Skeletal muscle tissue (tissue), 4 donors: ENCODE measurements around the gene RDH13. TPM values are rescaled to one million over a fixed set of nuclear protein-coding genes. Genes with fewer than 3 reads are reported as not detected.

Source experiments
- H3K27ac ChIP-seq: one replicate; pipeline ENCODE4 v1.7.0; 2013; ENCODE audit warnings: mild to moderate bottlenecking, low read depth, low read length, inconsistent platforms
- H3K27me3 ChIP-seq, 3 donors: one replicate each; pipeline ENCODE4 v1.7.0; 2013; ENCODE audit warnings: low read length in 3 of 3; ENCODE audit not compliant: control insufficient read depth in 3 of 3, insufficient read depth in 3 of 3
- H3K36me3 ChIP-seq, 3 donors: one replicate each; pipeline ENCODE4 v1.7.0; 2013; ENCODE audit warnings: low read length in 3 of 3; ENCODE audit not compliant: control insufficient read depth in 3 of 3, insufficient read depth in 3 of 3
- H3K4me1 ChIP-seq, 3 donors: one replicate each; pipeline ENCODE4 v1.7.0; 2013; ENCODE audit warnings: low read length in 3 of 3, mild to moderate bottlenecking in 3 of 3; ENCODE audit not compliant: control insufficient read depth in 3 of 3, insufficient read depth in 3 of 3
- H3K4me3 ChIP-seq, 3 donors: one replicate each; pipeline ENCODE4 v1.7.0; 2013; ENCODE audit warnings: low read length in 3 of 3
- H3K9ac ChIP-seq, 3 donors: one replicate each; pipeline ENCODE4 v1.7.0; 2013; ENCODE audit warnings: low read length in 3 of 3, mild to moderate bottlenecking in 3 of 3, moderate library complexity in 2 of 3, low read depth in 1 of 3
- H3K9me3 ChIP-seq, 3 donors: one replicate each; pipeline ENCODE4 v1.7.0; 2013; ENCODE audit warnings: low read length in 3 of 3; ENCODE audit not compliant: control insufficient read depth in 3 of 3
- total RNA-seq: library from RNA; depleted of rRNA; stranded (reverse); fragments of >200 nt; gene quantifications from one replicate; pipeline ENCODE4 v1.2.3, GENCODE V29; 2014
- donor health status: Osteomylitis.

Gene RDH13
- total RNA-seq, 1 donor from 2014 or later, result 12.5 TPM

DNA sequence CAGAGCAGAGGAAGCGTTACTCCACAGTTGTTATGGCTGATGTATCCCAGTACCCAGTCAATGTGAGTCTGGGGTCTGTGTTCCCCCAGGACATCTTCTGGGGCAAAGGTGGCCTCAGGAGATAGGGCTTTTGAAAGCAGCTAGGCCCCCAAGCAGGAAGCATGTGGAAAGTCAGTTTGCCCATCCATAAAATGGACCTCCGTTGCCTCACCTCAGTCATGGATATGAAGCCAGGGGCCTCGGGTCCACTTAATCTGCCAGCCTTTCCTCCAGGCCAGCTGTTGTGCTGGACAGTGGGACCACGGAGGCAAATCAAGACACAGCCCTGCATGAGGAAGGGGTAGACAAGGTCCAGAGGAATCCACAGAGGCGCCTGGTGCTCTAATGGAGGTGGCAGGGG, 16.0 kb upstream of the RDH13 start:
- H3K9me3 ChIP-seq, result no peaks in the 10 kb centered on the region
- no peak overlapping the region for H3K4me3 ChIP-seq
- no peaks in the 10 kb centered on the region for H3K36me3 ChIP-seq
- peaks cover 10 to 16% (median 15%) of the 10 kb centered on the region in 3 donors for H3K4me1 ChIP-seq
- no peak overlapping the region for H3K9ac ChIP-seq
- H3K27ac ChIP-seq, result no peak overlapping the region
- H3K27me3 ChIP-seq, result peaks cover 60 to 70% (median 60%) of the 10 kb centered on the region in 3 donors

DNA sequence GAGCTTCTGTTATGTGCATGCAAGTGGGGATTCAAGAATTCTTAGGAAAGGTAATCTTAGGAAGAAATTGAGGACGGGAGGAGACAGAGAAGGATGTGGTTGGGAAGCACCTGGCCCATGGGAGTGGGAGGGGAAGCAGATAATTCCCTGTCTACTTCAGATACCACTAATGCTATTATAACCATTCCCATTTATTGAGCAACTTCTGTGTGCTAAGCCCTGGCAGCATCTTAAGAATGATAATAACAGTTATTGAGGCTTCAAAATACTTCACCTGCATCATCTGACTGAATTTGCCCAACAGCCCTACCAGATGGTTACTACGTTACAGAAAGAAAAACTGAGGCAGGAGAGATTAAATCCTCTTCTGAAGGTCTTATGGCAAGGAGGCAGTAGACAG, 14.2 kb upstream of the RDH13 start:
- no peaks in the 10 kb centered on the region for H3K36me3 ChIP-seq
- peaks cover 10 to 16% (median 11%) of the 10 kb centered on the region in 3 donors for H3K4me1 ChIP-seq
- peaks cover 46 to 64% (median 51%) of the 10 kb centered on the region in 3 donors for H3K27me3 ChIP-seq
- no peak overlapping the region for H3K9ac ChIP-seq
- H3K4me3 ChIP-seq, result no peak overlapping the region
- H3K9me3 ChIP-seq, result peaks cover 0 to 5% (median 0%) of the 10 kb centered on the region in 3 donors
- H3K27ac ChIP-seq, result no peak overlapping the region

GRCh38 chr19:55076321-55076720, 13.4 kb upstream of the RDH13 start:
- no peak overlapping the region for H3K9ac ChIP-seq
- no peaks in the 10 kb centered on the region for H3K36me3 ChIP-seq
- peaks cover 0 to 5% (median 0%) of the 10 kb centered on the region in 3 donors for H3K9me3 ChIP-seq
- H3K27ac ChIP-seq, result no peak overlapping the region
- peaks cover 45 to 64% (median 48%) of the 10 kb centered on the region in 3 donors for H3K27me3 ChIP-seq
- H3K4me3 ChIP-seq, result no peak overlapping the region
- H3K4me1 ChIP-seq, result peaks cover 10 to 13% (median 11%) of the 10 kb centered on the region in 3 donors

- Histone ChIP-seq H3K9ac (no peak within 1 kb of the TSS), H3K36me3 (no peaks in the 10 kb centered on the region), H3K27me3 (peaks cover 45 to 63% (median 46%) of the 10 kb centered on the region in 3 donors), H3K4me3 (no peak within 1 kb of the TSS), H3K4me1 (peaks cover 2 to 4% (median 3%) of the 10 kb centered on the region in 3 donors), H3K27ac (no peak within 1 kb of the TSS), H3K9me3 (peaks cover 0 to 5% (median 0%) of the 10 kb centered on the region in 3 donors)
Observed at GRCh38 chr19:55075371-55075998, 12.5 kb upstream of the RDH13 start, which contains the start of gene EPS8L1. EPS8L1 (plus strand) TSS chr19:55075869; CDS start chr19:55076445, 576 bp downstream.

DNA sequence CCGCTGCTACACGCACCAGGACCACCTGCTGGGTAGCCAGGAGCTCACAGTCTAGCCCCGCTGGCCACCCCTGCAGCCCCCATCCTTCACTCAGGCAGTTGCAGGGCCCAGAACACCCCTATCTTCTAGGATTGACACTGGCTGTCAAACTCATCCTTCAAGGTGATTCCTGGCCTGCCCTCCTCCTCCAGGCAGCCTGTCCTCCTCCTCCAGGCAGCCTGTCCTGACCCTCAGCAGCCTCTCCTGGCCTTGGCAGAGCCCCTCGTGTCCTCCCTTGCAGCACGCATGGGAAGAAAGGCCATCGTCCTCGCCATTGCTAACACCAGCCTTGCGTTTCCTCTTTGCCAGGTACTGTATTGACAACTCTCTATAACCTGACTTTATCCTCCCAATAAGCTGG, 9.0 kb upstream of the RDH13 start:
- H3K27me3 ChIP-seq, result peaks cover 51 to 67% (median 56%) of the 10 kb centered on the region in 3 donors
- H3K9me3 ChIP-seq, result peaks cover 0 to 5% (median 3%) of the 10 kb centered on the region in 3 donors
- no peaks in the 10 kb centered on the region for H3K36me3 ChIP-seq
- H3K4me3 ChIP-seq, result no peak overlapping the region
- no peak overlapping the region for H3K9ac ChIP-seq
- peaks cover 0 to 5% (median 2%) of the 10 kb centered on the region in 3 donors for H3K4me1 ChIP-seq
- no peak overlapping the region for H3K27ac ChIP-seq

- Histone ChIP-seq H3K27ac (no peak overlapping the region), H3K9me3 (peaks cover 0 to 5% (median 3%) of the 10 kb centered on the region in 3 donors), H3K4me1 (peaks cover 0 to 5% (median 2%) of the 10 kb centered on the region in 3 donors), H3K36me3 (no peaks in the 10 kb centered on the region), H3K27me3 (peaks cover 47 to 66% (median 55%) of the 10 kb centered on the region in 3 donors), H3K9ac (no peak overlapping the region), H3K4me3 (no peak overlapping the region)
Observed at GRCh38 chr19:55071129-55071502, 8.2 kb upstream of the RDH13 start.

GRCh38 chr19:55070466-55071128, 7.6 kb upstream of the RDH13 start:
- Histone ChIP-seq H3K27me3 (peaks cover 50 to 64% (median 53%) of the 10 kb centered on the region in 3 donors), H3K36me3 (no peaks in the 10 kb centered on the region), H3K9me3 (peaks cover 0 to 5% (median 3%) of the 10 kb centered on the region in 3 donors), H3K9ac (no peak overlapping the region), H3K27ac (no peak overlapping the region), H3K4me1 (peaks cover 0 to 5% (median 2%) of the 10 kb centered on the region in 3 donors), H3K4me3 (no peak overlapping the region)

DNA sequence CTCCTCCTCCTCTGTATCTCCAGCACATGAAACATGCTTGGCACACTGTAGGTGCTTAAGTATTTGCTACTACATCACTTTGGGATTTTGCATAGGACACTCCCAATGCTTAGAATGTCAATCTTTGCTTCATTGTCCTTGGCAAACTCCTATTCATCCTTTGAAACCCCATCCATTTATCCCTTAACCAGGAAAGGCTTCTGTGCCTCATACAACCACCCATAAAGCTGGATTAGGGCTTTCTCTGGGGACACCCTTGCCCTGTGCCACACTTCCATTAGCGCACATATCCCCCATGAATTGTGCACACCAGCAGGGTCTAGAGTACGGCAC, 6.9 kb upstream of the RDH13 start:
- no peak overlapping the region for H3K27ac ChIP-seq
- H3K27me3 ChIP-seq, result peaks cover 44 to 57% (median 50%) of the 10 kb centered on the region in 3 donors

GRCh38 chr19:55068950-55069864, 6.3 kb upstream of the RDH13 start:
- Histone ChIP-seq H3K9me3 (peaks cover 0 to 5% (median 3%) of the 10 kb centered on the region in 3 donors), H3K27me3 (peaks cover 44 to 57% (median 49%) of the 10 kb centered on the region in 3 donors), H3K4me3 (peak overlapping the region in 2 of 3 donors; percentile 6 to 29), H3K9ac (no peak overlapping the region), H3K36me3 (no peaks in the 10 kb centered on the region), H3K4me1 (peaks cover 0 to 5% (median 2%) of the 10 kb centered on the region in 3 donors), H3K27ac (no peak overlapping the region)

More for the DNA sequence above, 6.9 kb upstream of the RDH13 start:
- H3K9me3 ChIP-seq, result peaks cover 0 to 5% (median 3%) of the 10 kb centered on the region in 3 donors
- H3K4me3 ChIP-seq, result peak overlapping the region in 1 of 3 donors; percentile 6
- no peak overlapping the region for H3K9ac ChIP-seq
- H3K36me3 ChIP-seq, result no peaks in the 10 kb centered on the region
- H3K4me1 ChIP-seq, result peaks cover 0 to 5% (median 2%) of the 10 kb centered on the region in 3 donors
